Suppressor macrophage treated with lipopolysaccharide for 4 hours (primary cell): ENCODE results near the gene TSPAN9.

ENCODE experiments used
- DNase-seq: peaks from one replicate; pipeline ENCODE4 v3.0.0-alpha.2; 2020

TSPAN9 gene

DNA sequence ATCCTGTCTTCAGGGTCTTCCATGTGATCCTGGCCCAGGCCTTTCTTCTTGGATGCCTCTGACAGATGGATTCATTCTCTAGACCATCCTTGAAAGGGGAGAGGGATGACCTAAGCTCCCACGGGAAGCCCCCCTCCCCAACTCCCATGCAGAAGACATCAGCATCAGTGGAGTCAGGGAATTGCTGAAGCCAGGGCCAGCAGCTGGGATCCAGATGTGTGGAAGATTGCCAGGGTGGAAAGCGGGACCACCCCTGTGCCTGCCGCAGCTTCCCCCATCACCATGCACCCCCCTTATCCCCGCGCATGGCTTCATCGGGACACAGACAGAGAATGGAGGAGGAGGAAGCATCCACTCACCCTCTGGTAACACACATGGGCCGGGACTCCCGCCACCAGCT is 230.2 kb downstream of the TSPAN9 start:
- DNase-seq: no peak

DNA sequence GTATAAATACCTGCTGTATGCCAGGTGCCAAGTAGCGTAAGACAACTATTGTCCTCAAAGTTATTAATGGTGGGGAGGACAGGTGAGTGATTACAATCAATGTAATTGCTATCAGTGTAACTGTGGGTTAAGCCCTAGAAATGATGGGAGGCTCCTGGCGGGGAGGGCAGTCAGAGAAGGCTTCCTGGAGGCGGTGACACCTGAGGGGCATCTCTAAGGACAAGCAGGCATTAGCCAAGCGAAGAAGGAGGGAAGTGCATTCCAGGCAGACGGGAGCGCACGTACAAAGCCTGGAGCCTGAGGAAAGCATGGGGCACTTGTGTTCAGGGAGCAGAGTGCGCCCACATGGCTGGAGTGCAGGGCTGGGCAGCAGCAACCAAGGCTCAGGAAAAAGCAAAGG is 230.9 kb downstream of the TSPAN9 start:
- DNase-seq: no peak

DNA sequence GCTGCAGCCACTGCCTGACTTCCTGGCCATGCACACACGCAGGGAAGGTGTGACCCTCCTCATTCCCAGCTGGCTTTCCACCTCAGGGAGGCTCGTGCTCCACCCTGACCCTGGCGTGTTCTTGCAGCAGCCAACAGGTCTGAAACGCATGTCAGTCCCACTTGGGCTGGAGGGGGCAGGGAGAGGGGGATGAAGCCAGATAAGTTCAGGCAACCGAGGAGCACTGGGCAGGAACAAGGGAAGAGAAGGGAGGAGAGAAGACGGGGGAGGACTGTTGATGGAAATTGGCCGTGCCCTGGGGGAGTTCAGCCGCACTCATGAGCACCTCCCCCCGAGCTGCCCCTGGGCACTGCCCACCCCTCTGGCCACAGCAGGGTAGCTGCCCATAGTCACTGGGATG is 231.4 kb downstream of the TSPAN9 start:
- no peak for DNase-seq

DNA sequence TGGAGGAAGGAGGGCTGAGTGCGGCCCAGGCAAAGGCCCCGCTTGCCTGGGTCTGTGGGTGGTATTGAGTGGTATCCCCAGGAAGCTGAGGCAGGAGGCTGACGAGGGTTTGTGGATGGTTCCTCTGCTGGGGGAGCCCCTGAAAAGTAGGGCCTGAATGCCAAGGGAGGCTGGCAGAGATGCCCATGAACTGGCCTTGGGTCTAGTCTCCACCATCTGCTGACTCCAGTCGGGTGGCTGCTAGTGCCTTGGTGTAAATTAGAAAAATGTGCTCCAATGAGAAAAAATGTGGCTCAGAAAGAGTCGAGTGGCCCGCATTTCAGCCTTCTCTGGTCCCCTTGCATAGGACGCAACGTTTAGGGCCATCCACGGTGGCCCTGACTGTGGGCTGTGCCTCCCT is 232.6 kb downstream of the TSPAN9 start:
- DNase-seq: no peak

GRCh38 chr12:3310271-3311026 is 233.3 kb downstream of the TSPAN9 start:
- DNase-seq: no peak

- DNase-seq: no peak
These were observed 233.8 kb downstream of the TSPAN9 start for GRCh38 chr12:3311027-3311402.

DNA sequence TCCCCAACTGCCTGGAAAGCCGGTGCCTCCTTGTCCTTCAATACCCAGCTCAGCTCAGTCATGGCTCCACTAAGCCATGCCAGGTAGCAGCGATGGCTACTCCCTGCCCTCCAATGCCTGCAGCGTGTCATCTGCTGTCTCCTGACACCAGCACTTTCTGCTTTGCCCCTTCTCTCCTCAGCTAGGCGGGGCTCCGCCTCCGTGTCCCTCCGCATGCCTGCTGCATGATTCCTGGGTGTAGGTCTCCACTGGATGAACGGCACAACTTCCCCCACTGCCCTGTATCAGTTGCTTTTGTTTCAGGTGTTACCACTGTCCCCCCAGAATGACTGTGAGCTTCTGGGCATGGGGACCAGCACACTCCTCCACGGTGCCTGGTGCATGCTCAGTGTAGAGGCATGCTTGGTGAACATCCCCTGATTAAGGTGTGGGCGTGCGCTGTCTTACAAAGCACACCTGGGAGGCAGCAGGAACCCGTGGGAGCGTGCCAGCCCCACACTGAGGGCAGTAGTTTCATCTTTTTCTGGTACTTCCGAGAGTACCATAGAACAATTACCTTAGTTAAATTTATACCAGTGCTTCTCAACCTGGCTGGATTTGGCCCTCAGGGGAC is 234.4 kb downstream of the TSPAN9 start:
- DNase-seq: no peak

DNA sequence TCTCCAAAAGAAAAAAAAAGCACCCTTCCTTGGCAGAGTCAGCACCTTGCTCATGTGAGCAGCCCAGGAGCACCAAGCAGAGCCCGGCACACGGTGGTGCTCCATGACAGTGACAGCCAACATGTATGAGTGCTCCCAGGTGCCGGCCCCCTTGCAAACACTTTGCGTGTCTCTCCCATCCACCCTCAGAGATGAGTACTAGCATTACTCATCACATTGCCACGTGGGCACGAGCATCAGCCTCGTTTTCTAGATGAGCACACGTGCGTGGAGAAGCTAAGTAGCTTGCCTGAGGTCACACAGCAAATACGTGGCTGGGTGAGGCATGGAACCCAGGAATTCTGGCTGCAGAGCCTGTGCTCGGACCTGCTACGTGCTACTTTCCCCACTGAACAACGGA is 235.9 kb downstream of the TSPAN9 start:
- no peak for DNase-seq

DNA sequence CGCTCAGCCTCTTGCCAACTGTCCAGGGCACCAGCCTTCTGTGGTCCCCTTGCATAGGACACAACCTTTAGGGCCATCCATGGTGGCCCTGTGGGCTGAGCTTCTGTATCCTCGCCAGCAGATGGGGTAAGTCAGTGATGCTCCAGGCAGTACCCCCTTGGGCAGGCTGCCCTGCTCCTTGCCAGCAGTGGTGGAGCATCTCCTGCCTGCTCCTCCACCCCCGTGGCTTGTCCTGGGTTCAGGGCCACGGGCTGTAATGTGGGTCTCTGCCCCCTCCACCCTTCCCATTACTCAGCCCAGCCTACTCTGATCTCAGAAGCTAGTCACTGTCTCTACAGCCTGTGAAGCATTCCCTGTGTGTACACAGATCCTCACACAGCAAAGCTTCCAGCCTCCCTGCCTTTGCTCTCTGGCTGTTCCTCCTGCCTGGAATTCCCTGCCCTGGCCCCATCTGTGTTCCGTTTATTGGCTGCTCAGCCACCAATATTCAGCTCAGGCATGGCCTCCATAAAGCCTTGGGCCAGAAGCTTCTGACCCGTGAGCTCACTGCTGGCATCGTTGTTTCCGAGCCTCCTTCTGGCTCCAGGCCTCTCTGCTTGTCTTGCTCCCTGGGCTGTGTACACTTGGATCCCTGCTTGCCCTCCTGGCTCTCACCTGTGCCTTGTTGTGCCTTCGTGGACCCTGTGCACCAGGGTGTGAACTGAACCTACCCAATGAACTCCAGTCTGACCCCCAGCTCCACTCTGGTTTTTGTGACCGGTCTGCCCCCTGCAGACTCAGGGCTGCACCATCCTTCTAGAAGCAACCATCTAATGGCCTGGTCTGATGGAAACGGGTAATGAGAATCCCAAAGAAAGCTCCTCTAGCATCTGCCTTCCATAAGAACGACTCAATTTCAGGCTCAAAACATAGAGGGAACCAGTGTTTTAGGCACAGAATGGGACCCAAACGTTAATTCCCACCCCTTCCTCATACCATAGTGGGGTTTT is 236.8 kb downstream of the TSPAN9 start:
- peak; percentile 12 for DNase-seq

DNA sequence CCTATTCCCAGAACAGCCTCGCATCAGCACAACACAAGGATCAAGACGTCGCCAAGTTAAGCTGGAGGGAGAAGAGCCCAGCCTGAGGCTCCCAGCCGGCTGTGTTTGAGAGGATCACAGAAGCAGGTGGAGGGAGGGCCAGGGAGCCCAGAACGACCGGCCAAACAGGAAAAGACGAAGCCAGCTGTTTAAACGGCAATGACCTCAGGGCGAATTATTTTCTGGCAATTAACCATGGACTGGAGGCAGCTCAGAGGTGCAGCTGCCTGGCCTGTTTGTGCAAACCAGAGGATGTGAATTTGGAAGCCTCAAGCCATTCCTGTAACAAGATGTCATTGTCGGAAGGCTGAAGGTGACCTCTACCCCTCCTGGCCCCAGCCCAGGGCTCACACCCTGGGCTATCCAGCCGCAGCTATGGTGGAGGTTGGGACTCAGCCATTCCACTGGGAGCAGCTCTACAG is 238.1 kb downstream of the TSPAN9 start:
- no peak for DNase-seq

DNA sequence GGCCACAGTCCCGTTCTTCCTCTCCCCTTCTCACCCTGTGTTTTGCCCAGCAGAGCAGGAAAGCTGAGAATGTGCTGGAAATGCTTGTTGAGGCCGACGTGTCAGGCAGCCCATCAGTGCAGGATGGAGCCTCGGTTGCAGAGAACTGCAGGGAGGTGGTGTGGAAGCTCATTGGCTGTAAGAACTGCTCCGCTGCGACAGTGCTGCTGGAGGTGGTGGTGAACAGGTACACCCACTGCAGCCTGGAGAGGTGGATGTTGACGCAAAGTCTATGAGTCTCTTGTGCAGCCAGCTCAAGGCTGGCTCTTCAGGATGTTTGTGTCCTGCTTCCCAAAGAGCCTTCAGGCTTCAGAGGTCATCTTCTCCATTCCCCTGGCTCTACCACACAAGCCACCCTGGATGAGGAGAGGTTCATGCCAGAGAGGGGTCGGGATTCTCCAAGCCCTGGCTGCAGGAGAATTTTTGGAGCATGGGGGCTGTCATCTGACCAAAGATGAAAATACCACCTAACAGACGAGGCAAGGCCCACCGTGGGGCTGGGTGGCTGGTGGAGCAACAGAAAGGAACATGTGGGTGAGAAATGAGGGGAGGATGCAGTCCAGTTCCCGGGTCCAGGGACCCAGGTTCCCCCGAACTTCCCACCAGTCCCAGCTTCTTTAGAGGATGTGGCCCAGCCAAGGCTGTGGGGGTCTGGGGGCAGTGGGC is 239.7 kb downstream of the TSPAN9 start:
- no peak for DNase-seq

DNA sequence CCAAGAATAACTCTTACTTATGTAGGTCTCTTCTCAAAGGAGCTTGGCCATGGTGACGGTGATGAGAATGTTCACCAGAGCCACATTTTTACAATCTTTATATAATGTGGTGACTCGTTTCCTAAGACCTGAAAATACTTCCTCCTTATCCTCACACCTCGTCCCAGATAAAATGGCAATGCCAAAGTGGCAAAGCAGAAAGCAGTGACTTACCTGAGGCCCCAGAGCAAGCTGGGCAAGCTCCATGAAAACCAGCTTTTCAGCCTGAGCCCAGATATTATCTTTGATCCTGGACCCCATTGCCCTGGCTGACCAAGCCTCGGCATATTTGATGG is 240.3 kb downstream of the TSPAN9 start:
- DNase-seq: no peak

- DNase-seq: no peak
These were observed 240.8 kb downstream of the TSPAN9 start for GRCh38 chr12:3317841-3318501.

DNA sequence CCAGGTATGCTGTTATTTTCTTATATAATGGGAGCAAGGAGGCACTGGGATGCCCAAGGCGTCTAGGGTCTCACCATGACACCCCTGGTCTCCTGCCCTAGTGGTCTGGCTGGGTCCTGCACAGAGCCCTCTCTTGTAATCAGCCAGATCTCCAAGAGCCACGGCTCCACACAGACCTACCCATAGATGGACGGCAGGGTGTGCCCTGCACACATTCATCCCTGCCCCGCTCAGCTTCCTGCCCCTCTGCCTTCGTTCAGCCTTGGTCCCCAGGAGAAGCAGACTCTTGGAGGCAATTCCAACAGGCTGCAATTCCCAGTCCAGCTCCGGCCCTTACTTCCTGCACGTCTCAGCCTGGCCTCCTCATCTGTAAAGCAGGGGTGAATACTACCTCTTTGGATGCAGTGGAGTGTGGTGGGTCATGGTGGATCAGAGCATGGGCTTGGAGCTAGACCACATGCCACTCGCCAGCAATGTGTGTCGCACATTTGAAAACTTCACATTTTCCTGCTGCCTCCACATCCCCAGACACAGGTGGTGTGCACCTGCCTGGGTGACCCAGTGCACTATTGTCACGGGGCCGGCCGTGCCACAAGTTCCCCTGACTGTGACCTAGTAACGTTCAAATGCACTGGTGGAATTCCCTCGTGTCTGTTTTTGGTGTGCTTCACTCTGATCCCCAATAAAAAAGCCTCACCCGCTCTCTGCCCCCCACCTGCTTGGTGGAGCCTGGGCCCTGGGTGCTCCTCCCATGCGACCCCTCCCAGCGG is 242.7 kb downstream of the TSPAN9 start:
- no peak for DNase-seq

DNA sequence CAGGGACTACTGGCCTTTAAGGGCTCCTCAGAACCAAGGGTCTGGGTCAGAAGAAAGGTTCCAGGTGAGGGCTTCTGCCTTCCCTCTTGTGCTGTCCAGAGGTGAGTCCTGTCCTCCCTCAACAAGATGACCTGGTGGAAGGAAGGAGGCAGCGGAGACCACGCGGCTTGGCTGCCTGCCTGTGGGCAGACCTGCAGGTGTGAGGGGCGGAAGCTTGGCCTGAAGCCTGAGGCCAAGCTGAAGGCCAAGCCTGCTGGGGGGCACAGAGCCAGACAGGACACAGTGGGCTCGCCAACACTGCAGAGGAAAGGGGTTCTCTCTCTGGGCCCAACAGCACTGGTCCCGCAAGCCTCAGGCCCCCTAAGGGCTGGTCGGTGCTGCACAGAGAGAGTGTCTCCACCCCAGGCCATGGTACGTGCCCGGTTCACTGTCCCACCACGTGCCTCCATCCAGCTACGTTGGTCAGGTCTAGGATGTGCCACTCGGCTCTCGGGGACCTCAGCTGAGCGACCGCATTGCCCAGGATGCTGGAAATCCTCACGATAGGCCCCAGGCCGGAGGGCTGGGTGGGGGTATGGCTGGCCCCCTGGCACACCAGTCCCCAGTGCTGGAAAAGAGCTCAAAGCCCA is 243.8 kb downstream of the TSPAN9 start:
- DNase-seq: no peak

DNA sequence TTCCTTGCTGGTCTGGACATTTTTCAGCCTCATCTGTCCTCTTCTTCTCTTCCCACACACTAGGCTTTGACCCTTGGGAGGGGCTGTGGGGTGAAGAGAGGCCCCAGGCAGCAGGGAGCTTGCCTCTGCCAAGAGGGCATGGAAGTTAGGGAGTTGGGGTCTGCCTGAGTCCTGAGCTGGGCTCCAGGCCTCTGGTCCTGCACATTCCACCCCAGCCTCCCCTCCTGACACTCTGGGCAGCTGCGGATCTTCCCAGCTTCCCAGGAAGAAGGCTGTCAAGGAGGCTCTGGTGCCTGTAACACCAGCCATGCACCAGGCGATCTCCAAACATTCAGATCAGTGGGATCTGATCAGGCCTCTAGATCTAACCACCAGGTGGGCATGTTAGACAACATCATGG is 244.7 kb downstream of the TSPAN9 start:
- no peak for DNase-seq

DNA sequence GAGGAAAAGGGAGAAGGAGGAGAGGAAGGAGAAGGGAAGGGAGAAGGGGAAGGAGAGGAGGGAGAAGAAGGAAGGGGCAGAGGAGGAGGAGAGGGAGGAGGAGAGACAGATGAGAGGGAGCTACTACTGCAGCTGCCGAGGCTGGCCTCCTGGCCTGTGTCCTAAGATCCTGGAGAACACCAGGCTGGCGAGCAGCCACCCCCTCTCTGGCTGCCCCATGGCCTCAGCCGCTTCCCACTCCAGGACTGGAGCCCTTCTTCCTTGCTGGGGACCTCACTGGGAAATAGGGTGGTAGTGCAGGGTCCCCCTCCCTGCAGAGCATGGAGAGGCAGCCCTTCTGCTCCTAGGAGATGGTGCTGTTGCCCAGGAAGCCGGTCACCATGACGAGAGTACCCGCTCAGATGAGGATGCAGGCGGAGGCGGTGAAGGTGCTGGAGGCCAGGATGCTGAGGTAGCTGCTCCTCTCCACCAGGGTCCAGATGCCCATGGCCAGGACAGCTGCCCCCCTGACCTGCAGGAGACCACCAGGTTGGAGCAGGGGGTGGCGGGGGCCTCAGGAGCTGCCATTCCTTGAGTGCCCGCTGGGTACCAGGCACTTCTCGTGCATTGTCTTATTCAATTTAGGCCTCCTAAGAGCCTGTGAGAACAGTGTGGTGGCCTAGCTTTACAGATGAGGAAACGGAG is 246.0 kb downstream of the TSPAN9 start:
- DNase-seq: no peak

DNA sequence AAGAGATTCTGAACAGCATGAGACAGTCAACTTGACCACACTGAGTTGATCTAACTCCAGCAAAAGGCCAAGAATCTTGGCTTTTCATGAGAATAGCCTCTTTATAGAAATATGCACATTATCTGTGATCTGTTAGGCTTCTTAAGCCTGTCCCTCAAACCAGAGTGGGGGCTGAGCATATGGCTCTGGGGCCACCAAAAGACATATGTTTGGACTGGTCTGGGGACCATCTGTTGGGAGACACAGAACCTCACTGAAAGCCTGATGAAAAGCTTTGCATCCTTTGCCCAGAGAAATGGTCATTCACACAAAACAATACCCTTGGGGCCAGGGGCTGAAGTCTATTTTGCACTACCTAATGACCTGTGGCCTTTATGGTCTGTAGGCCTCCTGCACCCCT is 248.6 kb downstream of the TSPAN9 start:
- no peak for DNase-seq

- no peak for DNase-seq
These were observed 249.1 kb downstream of the TSPAN9 start for GRCh38 chr12:3326156-3326849.
